Brain microvascular endothelial cell (primary cell): ENCODE measurements around the gene AMN1.

Experiments used
- DNase-seq: peaks from one replicate; pipeline ENCODE4 v3.0.0-alpha.2; 2020
- H3K27ac ChIP-seq: fragments of 250-450 bp; sonication (Bioruptor Pico); 2 replicates; pipeline ENCODE4 v1.5.1; 2020; ENCODE audit warnings: mild to moderate bottlenecking, moderate library complexity
- H3K27me3 ChIP-seq: fragments of 250-450 bp; sonication (Bioruptor Pico); replicated peaks from 2 replicates; pipeline ENCODE4 v1.5.1; 2020; ENCODE audit warnings: mild to moderate bottlenecking
- H3K36me3 ChIP-seq: fragments of 250-450 bp; sonication (Bioruptor Pico); replicated peaks from 2 replicates; pipeline ENCODE4 v1.5.1; 2020; ENCODE audit warnings: mild to moderate bottlenecking
- H3K4me3 ChIP-seq: 2 replicates; pipeline ENCODE4 v1.5.1; 2011; ENCODE audit warnings: low read depth, mild to moderate bottlenecking, control low read depth, low read length, moderate library complexity
- in situ Hi-C: cut with HindIII; loops from 2 replicates; pipeline ENCODE4 v1.10.0; 2017; ENCODE audit warnings: low sequenced_read_pairs, low pct_ligation_motif_present
- TF ChIP-seq, protein P1 (sequence below): IDR thresholded peaks from 2 replicates; pipeline ENCODE4 v1.5.1; 2011; ENCODE audit warnings: low read depth, mild to moderate bottlenecking, moderate library complexity, low read length, control low read depth, inconsistent platforms; ENCODE audit errors: missing control alignments

AMN1 gene

DNA sequence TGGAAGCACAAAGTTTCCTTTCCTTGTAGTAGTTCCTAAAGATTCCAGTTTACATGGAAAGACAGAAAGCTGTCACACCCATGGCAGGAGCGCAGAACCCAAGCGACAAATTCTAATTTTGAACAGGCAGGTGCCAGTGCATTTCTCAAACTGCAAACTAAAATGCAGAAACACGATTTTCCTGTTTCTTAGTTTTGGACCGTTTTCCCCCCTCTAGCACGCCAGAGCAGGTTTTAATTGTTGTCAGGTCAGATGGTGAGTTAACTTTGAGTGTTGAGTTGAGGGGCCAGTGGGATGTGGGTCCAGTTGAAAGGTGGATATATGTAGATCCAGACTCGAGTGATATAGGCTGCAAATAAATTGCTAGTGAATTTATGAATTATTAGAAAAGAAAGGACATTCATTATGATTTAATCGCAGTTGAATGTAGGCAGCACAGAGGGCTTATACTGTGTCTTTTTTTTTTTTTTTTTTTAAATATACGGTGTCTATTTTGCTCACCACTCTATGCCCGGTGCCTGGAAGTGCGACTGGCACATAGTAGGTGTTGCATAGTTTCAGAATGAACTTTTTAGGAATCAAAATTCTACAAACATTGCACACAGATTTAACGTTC is 70.2 kb downstream of the AMN1 start:
- H3K27me3 ChIP-seq = no peaks in the 10 kb centered on the region
- in situ Hi-C loops = no loop called here
- DNase-seq = no peak
- peak overlapping the region; percentile 83 for H3K4me3 ChIP-seq
- TF ChIP-seq, protein P1, sequence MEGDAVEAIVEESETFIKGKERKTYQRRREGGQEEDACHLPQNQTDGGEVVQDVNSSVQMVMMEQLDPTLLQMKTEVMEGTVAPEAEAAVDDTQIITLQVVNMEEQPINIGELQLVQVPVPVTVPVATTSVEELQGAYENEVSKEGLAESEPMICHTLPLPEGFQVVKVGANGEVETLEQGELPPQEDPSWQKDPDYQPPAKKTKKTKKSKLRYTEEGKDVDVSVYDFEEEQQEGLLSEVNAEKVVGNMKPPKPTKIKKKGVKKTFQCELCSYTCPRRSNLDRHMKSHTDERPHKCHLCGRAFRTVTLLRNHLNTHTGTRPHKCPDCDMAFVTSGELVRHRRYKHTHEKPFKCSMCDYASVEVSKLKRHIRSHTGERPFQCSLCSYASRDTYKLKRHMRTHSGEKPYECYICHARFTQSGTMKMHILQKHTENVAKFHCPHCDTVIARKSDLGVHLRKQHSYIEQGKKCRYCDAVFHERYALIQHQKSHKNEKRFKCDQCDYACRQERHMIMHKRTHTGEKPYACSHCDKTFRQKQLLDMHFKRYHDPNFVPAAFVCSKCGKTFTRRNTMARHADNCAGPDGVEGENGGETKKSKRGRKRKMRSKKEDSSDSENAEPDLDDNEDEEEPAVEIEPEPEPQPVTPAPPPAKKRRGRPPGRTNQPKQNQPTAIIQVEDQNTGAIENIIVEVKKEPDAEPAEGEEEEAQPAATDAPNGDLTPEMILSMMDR = no peak
- H3K36me3 ChIP-seq = no peaks in the 10 kb centered on the region
- H3K27ac ChIP-seq = peak overlapping the region; percentile 89

DNA sequence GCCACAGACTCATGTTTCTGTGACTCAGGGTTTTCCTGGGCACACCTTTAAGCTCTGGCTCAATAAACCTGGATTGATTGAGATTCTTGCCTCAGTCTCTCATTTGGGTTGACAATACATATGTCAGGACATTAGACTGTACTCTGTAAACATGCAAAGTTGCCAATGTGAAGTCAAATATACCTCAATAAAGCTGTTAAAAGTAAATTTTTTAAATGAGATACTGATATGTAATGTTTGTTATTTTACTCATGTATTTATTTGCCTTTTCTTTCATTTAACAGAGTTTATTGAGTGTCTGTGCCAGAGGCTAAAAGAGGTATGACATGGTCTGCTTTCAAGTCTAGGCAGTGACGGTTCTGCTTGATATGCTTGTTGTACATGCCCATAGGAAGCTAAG is 73.0 kb downstream of the AMN1 start:
- Histone ChIP-seq H3K27ac (no peak overlapping the region), H3K36me3 (no peaks in the 10 kb centered on the region), H3K4me3 (no peak overlapping the region), H3K27me3 (no peaks in the 10 kb centered on the region)
- in situ Hi-C loops = no loop called here
- no peak for DNase-seq
- TF ChIP-seq, protein P1 = no peak

DNA sequence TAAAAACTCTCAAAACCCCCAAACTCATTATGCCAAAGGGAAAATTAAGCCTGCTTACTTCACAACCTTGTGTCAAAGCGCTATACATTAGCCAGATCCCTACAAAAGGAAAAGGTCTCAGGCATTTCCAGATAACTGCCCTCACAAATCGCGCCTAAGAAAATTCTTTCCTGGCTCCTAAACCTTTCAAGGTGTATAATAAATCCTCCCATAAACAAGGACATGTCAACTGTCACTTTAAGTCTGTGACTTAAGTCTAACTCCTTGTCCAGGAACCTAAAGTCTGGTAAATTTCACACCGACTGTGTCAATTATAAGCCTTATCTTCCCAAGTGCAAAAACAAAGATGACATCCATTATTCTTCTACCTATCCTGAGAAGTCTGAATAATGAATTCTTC is 73.6 kb downstream of the AMN1 start:
- in situ Hi-C loops = no loop called here
- TF ChIP-seq, protein P1 = no peak

DNA sequence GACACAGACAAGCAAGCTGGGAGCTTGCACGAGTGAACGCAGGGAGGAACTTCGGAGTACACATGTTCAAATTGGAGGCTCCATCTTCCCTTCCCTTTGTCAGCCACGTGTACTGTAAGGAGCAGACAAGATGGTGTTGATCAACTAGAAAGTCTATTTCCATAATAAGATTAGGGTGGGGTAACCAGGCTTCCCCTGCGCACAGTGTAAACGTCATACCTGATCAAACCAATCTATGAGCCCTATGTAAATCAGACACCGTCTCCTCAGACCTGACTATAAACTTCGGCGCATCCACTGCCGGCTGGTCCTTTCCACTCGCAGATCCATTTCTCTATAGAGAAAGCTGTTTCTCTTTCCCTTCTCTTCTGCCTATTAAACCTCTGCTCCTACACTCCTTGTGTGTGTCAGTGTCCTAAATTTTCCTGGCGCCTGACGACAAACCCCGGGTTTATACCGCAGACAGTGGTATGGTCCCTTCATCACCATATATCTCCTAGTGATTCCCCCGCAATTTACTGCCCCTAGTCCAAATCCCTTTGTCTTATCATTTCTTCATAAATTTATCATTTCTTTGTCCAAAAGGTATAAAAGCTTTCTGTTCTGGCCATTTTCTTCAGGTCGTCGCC is 76.8 kb downstream of the AMN1 start:
- no peak overlapping the region for H3K27ac ChIP-seq
- no peaks in the 10 kb centered on the region for H3K27me3 ChIP-seq
- H3K36me3 ChIP-seq = no peaks in the 10 kb centered on the region
- in situ Hi-C loops = no loop called here
- DNase-seq = no peak
- H3K4me3 ChIP-seq = no peak overlapping the region
- TF ChIP-seq, protein P1 = no peak

More for the DNA sequence above, 73.6 kb downstream of the AMN1 start:
- DNase-seq = no peak
- no peak overlapping the region for H3K4me3 ChIP-seq
- no peaks in the 10 kb centered on the region for H3K36me3 ChIP-seq
- no peak overlapping the region for H3K27ac ChIP-seq
- no peaks in the 10 kb centered on the region for H3K27me3 ChIP-seq

DNA sequence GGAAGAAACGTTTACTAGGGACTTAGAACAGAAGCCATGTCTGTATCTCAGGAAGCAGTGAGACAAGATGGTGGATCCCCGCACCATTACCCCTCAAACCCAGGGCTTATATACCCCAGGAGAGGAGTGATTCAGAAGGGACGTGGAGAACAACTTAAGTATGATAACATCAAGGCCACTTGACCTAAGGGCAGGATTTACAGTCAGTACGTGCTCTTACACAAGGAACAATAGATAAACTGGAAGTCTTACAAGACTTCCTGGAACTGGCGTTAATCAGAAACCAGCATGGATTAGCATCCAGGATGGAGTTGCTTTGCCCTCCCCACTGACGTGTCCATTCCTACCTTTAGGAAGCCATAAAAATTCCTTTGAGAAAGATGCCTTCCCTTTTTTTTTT is 77.9 kb downstream of the AMN1 start:
- H3K36me3 ChIP-seq = no peaks in the 10 kb centered on the region
- no peak overlapping the region for H3K27ac ChIP-seq
- in situ Hi-C loops = no loop called here
- no peaks in the 10 kb centered on the region for H3K27me3 ChIP-seq
- H3K4me3 ChIP-seq = no peak overlapping the region
- TF ChIP-seq, protein P1 = no peak
- DNase-seq = no peak
